Prostate gland (tissue), 2 donors: Measurements from ENCODE around the gene PTPRG. TPM values are rescaled to one million over a fixed set of nuclear protein-coding genes. Genes with fewer than 3 reads are reported as not detected.

Experiments
- DNase-seq: peaks from one replicate; pipeline ENCODE4 v3.0.0-alpha.2; 2019; ENCODE audit warnings: low spot score
- H3K27ac ChIP-seq, 2 donors: fragments of 200-600 bp; sonication (generic); 2 replicates each; pipeline ENCODE4 v1.5.1; 2017 to 2019
- H3K27me3 ChIP-seq: fragments of 200-600 bp; sonication (generic); replicated peaks from 2 replicates; pipeline ENCODE4 v1.5.1; 2019; ENCODE audit not compliant: insufficient read depth
- H3K36me3 ChIP-seq, 2 donors: fragments of 200-600 bp; sonication (generic); 1 replicate in 1 of 2; 2 replicates in 1 of 2; pipeline versions ENCODE4 v1.5.1 to v1.8.1; 2017 to 2019
- H3K4me1 ChIP-seq: fragments of 200-600 bp; sonication (generic); replicated peaks from 2 replicates; pipeline ENCODE4 v1.5.1; 2019
- H3K4me3 ChIP-seq, 2 donors: fragments of 200-600 bp; sonication (generic); 2 replicates each; pipeline ENCODE4 v1.5.1; 2017 to 2019
- H3K9me3 ChIP-seq: fragments of 200-600 bp; sonication (generic); 2 replicates; pipeline ENCODE4 v1.5.1; 2017
- CTCF ChIP-seq, 4 experiments: fragments of 200-600 bp in 2 of 4; fragments of 450-650 bp in 2 of 4; sonication (generic) in 2 of 4; IDR thresholded peaks; 1 replicate in 3 of 4; 2 replicates in 1 of 4; pipeline ENCODE4 v1.5.1; 2016 to 2019; ENCODE audit warnings: antibody characterized with exemption in 4 of 4, mild to moderate bottlenecking in 2 of 4, moderate library complexity in 2 of 4
- POLR2A ChIP-seq: fragments of 450-650 bp; IDR thresholded peaks from one replicate; pipeline ENCODE4 v1.6.1; 2016; ENCODE audit warnings: antibody characterized with exemption, mild to moderate bottlenecking
- POLR2AphosphoS5 ChIP-seq: sonication (generic); formaldehyde crosslinking; IDR thresholded peaks from one replicate; pipeline ENCODE4 v1.6.1; 2017; ENCODE audit warnings: antibody characterized with exemption
- WGBS: methylation state at CpG from one replicate; pipeline ENCODE4 v1.1.5; 2018; 5-methylcytosine and 5-hydroxymethylcytosine counted together
- intact Hi-C: fragments of 100-400 bp; cut with DNase I; formaldehyde crosslinking; loops from one replicate; pipeline ENCODE4 v1.14.2; 2022
- total RNA-seq, 2 donors: library from RNA; depleted of rRNA; stranded (reverse); fragments of >200 nt; gene quantifications; one replicate each; pipeline ENCODE4 v1.1.0, GENCODE V29; 2016

Gene PTPRG
- total RNA-seq, 2 donors from 2014 or later = 22.0 to 78.6 TPM

DNA sequence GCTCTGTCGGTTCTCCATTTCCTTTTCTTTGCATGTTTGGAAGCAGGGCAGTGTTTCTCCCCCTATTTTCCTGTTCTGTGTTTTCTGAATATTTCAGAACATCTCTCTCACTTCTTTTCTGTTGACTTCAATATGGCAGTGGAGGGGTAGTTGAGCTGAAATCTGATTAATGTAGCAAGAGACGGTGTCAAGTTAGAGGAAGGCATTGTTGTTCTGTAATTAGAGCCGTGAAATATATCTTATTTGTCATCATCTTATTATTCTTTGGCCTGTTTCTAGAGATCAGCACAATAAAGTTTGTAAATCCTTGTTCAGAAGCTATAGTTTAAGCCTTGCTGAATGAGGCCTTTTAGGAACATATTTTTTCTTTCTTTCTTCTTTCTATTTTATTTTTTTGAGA lies 353.9 kb downstream of the PTPRG start:
- TF ChIP-seq CTCF (IDR thresholded peaks at IDR 0.05) (no peak), POLR2A (no peak), POLR2AphosphoS5 (no peak)
- no peaks in the 10 kb centered on the region for H3K4me1 ChIP-seq
- H3K9me3 ChIP-seq = no peaks in the 10 kb centered on the region
- H3K36me3 ChIP-seq = no peaks in the 10 kb centered on the region
- H3K27ac ChIP-seq = no peak overlapping the region
- WGBS = 85% methylated on average over 3 of the region's 3 CpGs
- H3K27me3 ChIP-seq = no peaks in the 10 kb centered on the region
- DNase-seq = no peak
- H3K4me3 ChIP-seq = no peak overlapping the region
- intact Hi-C loops = no loop called here

- TF ChIP-seq POLR2AphosphoS5 (no peak), CTCF (IDR thresholded peaks at IDR 0.05) (no peak), POLR2A (no peak)
- Histone ChIP-seq H3K27ac (no peak overlapping the region), H3K36me3 (no peaks in the 10 kb centered on the region), H3K4me3 (no peak overlapping the region), H3K27me3 (no peaks in the 10 kb centered on the region), H3K4me1 (no peaks in the 10 kb centered on the region), H3K9me3 (no peaks in the 10 kb centered on the region)
- intact Hi-C loops = no loop called here
- DNase-seq = no peak
- WGBS = 95% methylated on average over 4 of the region's 4 CpGs
Measured at GRCh38 chr3:61919371-61919770, 358.0 kb downstream of the PTPRG start.

DNA sequence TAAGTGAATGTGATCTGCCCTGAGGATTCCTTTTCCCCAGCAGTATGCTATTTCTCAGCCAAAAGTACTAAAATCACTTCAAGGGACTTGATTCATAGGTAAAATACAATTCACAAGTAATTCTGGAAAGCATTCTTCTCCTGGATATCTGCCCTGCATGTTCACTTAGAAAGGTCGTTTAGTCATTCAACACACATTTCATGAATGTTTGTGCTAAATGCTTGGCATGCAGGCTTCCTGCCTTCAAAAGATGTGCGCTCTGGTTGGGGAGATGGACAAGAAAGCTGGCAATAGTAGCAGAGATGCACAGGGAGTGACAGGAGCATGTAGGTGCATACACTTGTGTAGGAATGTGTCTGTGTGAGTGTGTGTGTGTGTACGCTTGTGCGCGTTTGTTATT lies 360.7 kb downstream of the PTPRG start:
- DNase-seq = no peak
- no peak for TF ChIP-seq POLR2A
- TF ChIP-seq POLR2AphosphoS5 = no peak
- no peak for TF ChIP-seq CTCF (IDR thresholded peaks at IDR 0.05)
- H3K9me3 ChIP-seq = no peaks in the 10 kb centered on the region
- no peak overlapping the region for H3K4me3 ChIP-seq
- no peaks in the 10 kb centered on the region for H3K4me1 ChIP-seq
- WGBS = 75% methylated on average over 5 of the region's 5 CpGs
- H3K27ac ChIP-seq = no peak overlapping the region
- intact Hi-C loops = loop anchor here (10.0 kb wide), 1 partner anchor 263 kb away; no protein-coding TSS in a partner anchor
- no peaks in the 10 kb centered on the region for H3K27me3 ChIP-seq
- no peaks in the 10 kb centered on the region for H3K36me3 ChIP-seq

- no peak overlapping the region for H3K27ac ChIP-seq
- H3K36me3 ChIP-seq = no peaks in the 10 kb centered on the region
- H3K4me3 ChIP-seq = no peak overlapping the region
- H3K9me3 ChIP-seq = no peaks in the 10 kb centered on the region
- 74% methylated on average over 4 of the region's 4 CpGs for WGBS
- no peak for DNase-seq
- TF ChIP-seq POLR2AphosphoS5 (no peak), CTCF (IDR thresholded peaks at IDR 0.05) (no peak), POLR2A (no peak)
- intact Hi-C loops = loop anchor here (10.0 kb wide), 1 partner anchor 261 kb away; no protein-coding TSS in a partner anchor
- H3K27me3 ChIP-seq = no peaks in the 10 kb centered on the region
- no peaks in the 10 kb centered on the region for H3K4me1 ChIP-seq
Measured at GRCh38 chr3:61924090-61924735, 362.8 kb downstream of the PTPRG start.

DNA sequence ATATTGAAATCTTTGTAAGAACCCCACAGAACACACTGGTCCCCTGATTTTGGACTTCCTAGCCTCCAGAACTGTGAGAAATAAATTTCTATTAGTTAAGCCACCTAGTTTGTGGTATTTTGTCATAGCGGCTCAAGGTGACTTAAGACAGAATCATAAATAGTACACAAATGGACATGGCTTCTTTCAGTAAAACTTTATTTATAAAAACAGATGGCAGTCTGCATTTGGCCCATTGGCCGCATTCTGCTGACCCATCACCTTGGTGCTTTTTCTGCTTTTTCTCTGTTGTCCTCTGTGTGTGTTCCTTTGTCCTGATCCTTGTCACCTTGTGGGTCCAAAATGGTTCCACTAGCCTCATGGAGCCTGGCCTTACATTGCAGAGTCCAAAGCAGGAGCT lies 363.6 kb downstream of the PTPRG start:
- Histone ChIP-seq H3K9me3 (no peaks in the 10 kb centered on the region), H3K27me3 (no peaks in the 10 kb centered on the region), H3K4me3 (no peak overlapping the region), H3K4me1 (no peaks in the 10 kb centered on the region), H3K36me3 (no peaks in the 10 kb centered on the region), H3K27ac (no peak overlapping the region)
- no peak for DNase-seq
- TF ChIP-seq POLR2AphosphoS5 (no peak), CTCF (IDR thresholded peaks at IDR 0.05) (no peak), POLR2A (no peak)
- intact Hi-C loops = loop anchor here (5.0 to 10.0 kb wide), 2 partner anchors 260 to 363 kb away; partner anchors contain the start of gene PTPRG
- 98% methylated on average over 2 of the region's 2 CpGs for WGBS
